ENCODE data around the gene PADI2.

Gene PADI2

DNA sequence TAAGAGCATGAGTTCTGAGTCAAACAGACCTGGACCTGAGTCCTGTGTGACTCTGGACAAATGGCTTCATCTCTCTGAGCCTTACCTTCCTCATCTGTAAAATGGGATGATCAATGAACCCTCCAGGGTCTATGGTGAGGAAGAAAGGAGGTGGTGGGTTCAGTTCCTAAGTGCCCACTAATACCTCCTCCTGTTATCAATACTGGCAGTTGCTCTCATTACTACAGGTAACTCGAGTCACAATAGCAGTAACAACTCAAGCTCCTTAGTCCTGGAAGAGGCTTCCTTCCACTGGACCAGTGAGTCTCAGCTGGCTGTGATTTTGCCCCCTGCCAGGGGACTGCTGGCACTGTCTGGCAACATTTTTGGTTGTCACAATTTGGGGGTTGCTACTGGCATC lies 2.6 kb downstream of the PADI2 start:
- Mint-ChIP-seq H3K9me3 (no peaks in the 10 kb centered on the region), H3K36me3 (no peaks in the 10 kb centered on the region), H3K27me3 (peaks cover 68% of the 10 kb centered on the region), H3K4me1 (peaks cover 12% of the 10 kb centered on the region), H3K4me3 (no peak overlapping the region), H3K27ac (no peak overlapping the region)
- CTCF ChIA-PET: no interaction called here
- DNase-seq: no peak

DNA sequence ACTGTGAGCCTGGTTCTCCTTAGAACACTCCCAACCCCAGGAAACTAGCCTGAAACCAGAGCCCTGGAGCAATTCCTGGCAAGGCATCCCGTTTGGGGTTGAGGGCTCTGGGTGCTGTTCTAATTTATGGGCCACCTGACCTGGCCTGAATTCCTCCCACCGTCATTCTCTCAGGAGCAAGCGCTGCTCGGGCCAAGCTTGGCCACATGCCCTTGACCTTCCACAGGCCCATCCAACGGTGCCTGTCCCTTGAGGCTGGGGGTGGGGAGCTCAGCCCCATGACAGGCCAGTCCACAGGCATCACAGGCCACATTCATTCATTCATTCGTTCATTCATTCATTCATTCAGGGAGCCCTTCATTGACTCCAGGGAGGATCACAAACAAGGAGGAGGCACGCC lies 5.3 kb downstream of the PADI2 start:
- CTCF ChIA-PET: interaction anchor here (0.7 kb wide), 1 partner anchor 1462 kb away, joined by 3 read pairs; no protein-coding TSS in a partner anchor
- no peaks in the 10 kb centered on the region for H3K9me3 Mint-ChIP-seq
- H3K36me3 Mint-ChIP-seq: no peaks in the 10 kb centered on the region
- H3K27me3 Mint-ChIP-seq: peaks cover 47% of the 10 kb centered on the region
- H3K27ac Mint-ChIP-seq: no peak overlapping the region
- DNase-seq: no peak
- peaks cover 11% of the 10 kb centered on the region for H3K4me1 Mint-ChIP-seq
- H3K4me3 Mint-ChIP-seq: no peak overlapping the region

DNA sequence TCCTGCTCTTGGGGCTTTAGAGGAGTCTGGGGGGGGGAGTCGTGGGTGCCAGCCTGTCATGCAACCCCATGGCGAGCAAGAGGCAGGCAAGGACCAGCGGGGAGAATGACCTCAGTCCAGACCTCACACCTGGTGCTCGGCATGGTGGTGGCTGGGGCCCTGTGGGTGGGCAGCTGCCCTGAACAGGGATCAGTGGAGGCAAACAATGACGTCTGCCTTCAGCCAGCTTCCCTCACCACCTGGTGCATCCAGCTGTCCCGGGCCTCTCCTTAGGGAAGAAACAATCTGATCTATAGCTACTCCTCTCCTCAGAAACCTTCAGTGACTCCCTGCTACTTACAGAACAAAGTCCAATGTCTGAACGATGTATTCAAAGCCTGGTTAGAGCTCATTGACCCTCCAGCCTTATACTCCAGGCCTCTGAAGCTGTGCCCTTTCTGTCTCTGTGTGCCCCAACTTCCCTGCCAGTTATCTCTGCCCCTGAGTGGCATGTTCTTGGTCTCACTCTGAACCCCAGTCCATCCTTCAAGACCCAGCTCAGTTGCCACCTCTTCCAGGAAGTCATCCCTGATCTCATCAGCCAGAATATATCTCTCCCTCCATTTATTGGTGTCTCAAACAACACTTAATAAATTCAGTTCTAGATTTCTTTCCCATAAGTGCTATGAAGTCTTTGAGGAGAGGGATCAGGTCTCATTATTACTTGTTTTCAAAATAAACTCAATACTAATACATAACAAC lies 6.6 kb downstream of the PADI2 start:
- no peak for DNase-seq
- Mint-ChIP-seq H3K9me3 (no peaks in the 10 kb centered on the region), H3K4me1 (no peaks in the 10 kb centered on the region), H3K4me3 (no peak overlapping the region), H3K27me3 (peaks cover 34% of the 10 kb centered on the region), H3K27ac (no peak overlapping the region), H3K36me3 (no peaks in the 10 kb centered on the region)
- CTCF ChIA-PET: no interaction called here

DNA sequence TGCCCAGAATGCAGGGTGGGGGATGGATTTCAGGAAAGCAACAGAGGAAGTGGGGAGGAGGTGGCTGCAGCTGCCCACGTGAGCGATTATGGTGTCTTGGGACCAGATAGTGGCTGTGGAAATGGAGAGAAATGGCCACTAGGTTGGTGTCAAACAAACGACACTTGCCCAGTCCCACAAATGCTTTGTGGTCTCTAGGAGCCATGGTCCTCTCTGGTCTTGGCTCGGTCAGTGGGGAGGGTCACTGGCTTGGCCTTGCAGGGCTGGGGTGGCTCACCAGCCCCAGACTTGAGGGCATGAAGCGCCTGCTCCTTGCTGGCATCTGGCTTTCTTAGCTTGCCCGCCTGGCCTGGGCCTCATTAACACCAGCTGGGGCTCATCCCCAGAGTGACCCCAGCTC lies 7.2 kb downstream of the PADI2 start:
- H3K9me3 Mint-ChIP-seq: no peaks in the 10 kb centered on the region
- no peak overlapping the region for H3K27ac Mint-ChIP-seq
- H3K4me1 Mint-ChIP-seq: no peaks in the 10 kb centered on the region
- H3K27me3 Mint-ChIP-seq: peaks cover 30% of the 10 kb centered on the region
- no peak overlapping the region for H3K4me3 Mint-ChIP-seq
- CTCF ChIA-PET: no interaction called here
- no peaks in the 10 kb centered on the region for H3K36me3 Mint-ChIP-seq
- DNase-seq: no peak

DNA sequence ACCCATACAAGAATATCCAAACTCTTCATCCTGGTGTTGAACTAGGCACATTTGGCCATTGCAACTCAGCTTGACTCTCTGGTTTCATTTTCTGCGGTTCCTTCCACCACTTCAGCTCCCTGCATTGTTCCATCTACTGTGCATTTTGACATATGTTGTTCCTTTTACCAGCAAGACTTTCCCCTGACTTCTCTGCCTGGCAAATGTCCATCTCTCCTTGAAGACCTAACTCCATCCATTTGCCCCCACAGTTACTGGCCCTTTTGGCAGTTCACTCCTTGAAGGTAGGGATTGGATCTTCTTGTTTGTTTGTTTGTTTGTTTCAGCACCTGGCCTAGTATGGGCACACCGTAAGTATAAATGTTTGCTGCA lies 8.7 kb downstream of the PADI2 start:
- H3K4me3 Mint-ChIP-seq: no peak overlapping the region
- no peak for DNase-seq
- no peak overlapping the region for H3K27ac Mint-ChIP-seq
- CTCF ChIA-PET: no interaction called here
- H3K9me3 Mint-ChIP-seq: no peaks in the 10 kb centered on the region
- peaks cover 26% of the 10 kb centered on the region for H3K27me3 Mint-ChIP-seq
- H3K4me1 Mint-ChIP-seq: no peaks in the 10 kb centered on the region
- no peaks in the 10 kb centered on the region for H3K36me3 Mint-ChIP-seq

DNA sequence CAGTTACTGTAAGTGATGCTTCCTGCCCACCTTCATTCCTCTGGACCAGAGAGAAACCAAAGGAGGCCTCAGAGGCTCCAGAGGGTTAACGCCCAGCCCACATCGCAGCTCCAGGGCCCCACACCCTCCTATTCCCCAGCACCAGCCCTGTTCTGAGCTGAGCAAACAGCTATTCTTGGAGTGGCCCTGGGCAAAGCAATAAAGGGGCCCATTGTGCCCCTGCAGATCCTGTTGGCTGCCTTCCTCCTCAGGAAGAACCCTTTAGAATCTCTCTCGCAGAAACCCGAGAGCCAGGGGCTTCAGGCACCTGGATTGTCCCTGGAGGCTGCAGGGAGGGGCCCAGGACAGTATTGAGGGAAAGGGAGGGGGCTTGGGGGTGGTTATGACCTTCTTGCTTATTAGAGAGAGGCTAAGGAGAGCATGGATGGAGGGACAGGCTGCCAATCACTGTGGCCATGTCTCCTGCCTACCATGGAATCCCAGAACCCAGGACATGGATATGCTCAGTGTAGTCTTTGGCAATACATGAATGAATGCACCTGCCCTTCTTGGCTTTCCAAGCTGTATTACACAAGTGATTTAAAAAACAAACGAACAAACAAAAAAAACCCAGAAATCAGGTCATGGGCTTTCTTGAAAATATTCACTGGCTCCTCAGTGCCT lies 9.2 kb downstream of the PADI2 start:
- DNase-seq: no peak
- Mint-ChIP-seq H3K9me3 (no peaks in the 10 kb centered on the region), H3K36me3 (no peaks in the 10 kb centered on the region), H3K27me3 (peaks cover 23% of the 10 kb centered on the region), H3K4me1 (no peaks in the 10 kb centered on the region), H3K4me3 (no peak overlapping the region), H3K27ac (no peak overlapping the region)
- CTCF ChIA-PET: no interaction called here

DNA sequence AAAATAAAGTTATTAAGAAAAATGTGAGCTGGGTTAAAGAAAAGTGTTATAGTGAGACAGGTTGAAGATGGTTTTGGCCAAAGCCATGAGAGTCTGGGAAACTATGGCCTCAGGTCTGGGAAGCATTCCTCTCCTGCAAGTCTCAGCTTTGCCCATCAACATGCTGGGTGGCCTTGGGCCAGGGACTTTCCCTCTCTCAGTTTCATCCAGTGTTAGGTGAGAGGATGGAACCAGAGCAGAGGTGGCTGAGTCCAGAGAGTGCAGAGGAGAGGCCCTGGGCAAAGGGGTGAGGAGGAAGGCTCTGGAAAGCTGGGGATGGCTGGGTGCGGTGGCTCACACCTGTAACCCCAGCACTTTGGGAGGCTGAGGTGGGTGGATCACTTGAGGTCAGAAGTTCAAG lies 10.5 kb downstream of the PADI2 start:
- H3K36me3 Mint-ChIP-seq: no peaks in the 10 kb centered on the region
- H3K9me3 Mint-ChIP-seq: no peaks in the 10 kb centered on the region
- no peak overlapping the region for H3K4me3 Mint-ChIP-seq
- no peak overlapping the region for H3K27ac Mint-ChIP-seq
- peaks cover 19% of the 10 kb centered on the region for H3K27me3 Mint-ChIP-seq
- CTCF ChIA-PET: no interaction called here
- no peak for DNase-seq
- H3K4me1 Mint-ChIP-seq: no peaks in the 10 kb centered on the region

DNA sequence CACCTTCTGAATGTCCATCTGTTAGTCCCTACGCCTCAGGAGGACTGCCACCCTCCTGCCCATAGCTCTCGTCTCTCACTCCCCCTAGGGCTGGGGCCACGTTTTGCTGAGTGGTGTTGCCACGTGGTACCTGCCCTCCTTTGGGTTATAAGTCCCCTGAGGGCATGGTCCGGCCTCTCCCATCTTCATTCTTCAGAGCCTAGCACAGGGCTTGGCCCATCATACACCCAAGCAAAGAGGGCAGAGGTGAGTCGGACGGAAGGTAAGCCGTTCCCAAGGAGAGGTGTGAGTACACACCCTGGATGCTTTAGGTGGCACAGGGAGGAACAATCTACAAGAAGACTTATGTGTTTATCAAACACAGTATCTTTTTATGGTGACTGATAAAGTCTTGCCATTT lies 10.9 kb downstream of the PADI2 start:
- H3K4me3 Mint-ChIP-seq: no peak overlapping the region
- no peaks in the 10 kb centered on the region for H3K36me3 Mint-ChIP-seq
- CTCF ChIA-PET: no interaction called here
- no peak for DNase-seq
- no peaks in the 10 kb centered on the region for H3K4me1 Mint-ChIP-seq
- H3K27ac Mint-ChIP-seq: no peak overlapping the region
- peaks cover 19% of the 10 kb centered on the region for H3K27me3 Mint-ChIP-seq
- no peaks in the 10 kb centered on the region for H3K9me3 Mint-ChIP-seq

DNA sequence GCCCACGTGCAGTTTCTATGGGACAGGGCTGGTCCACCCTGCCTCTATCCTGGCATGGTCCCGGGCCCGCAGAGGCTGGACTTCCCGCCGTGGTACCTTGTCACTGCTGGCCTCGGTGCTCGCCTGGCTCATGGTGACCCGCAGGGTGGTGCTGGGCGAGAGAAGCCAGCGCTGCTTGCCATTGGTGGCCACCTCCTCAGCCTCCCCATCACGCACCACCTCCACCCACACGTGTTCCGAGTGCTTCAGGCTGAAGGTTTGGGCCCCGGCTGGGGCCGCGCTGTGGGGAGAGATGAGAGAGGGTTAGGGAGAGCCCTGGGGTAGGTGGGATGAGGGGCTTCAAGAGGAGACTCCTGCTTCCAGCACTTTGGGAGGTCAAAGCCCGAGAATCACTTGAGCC lies 14.5 kb downstream of the PADI2 start:
- CTCF ChIA-PET: no interaction called here

DNA sequence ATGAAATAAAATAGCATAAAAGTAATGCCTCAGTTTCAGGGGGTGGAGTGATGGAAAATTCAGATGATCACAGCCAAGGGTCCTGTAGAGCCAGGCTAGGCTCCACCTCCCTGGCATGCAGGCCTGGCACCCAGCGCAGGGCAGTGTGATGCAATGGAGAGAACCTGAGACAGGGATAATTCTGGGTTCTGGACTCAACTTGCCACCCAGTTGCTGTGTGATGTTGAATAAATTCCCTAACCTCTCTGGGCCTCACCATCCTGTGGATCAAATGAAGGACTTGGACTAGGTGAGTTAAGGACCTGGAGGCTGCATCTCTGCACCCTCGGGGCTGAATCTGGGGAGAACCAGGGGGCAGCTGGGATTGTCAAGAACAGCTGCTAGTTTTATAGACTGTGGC lies 17.0 kb downstream of the PADI2 start:
- CTCF ChIA-PET: no interaction called here
- H3K9me3 Mint-ChIP-seq: no peaks in the 10 kb centered on the region
- H3K4me3 Mint-ChIP-seq: no peak overlapping the region
- H3K36me3 Mint-ChIP-seq: no peaks in the 10 kb centered on the region
- peaks cover 30% of the 10 kb centered on the region for H3K27me3 Mint-ChIP-seq
- no peak overlapping the region for H3K27ac Mint-ChIP-seq
- no peak for DNase-seq
- no peaks in the 10 kb centered on the region for H3K4me1 Mint-ChIP-seq

More for the DNA sequence above, 14.5 kb downstream of the PADI2 start:
- Mint-ChIP-seq H3K9me3 (no peaks in the 10 kb centered on the region), H3K4me3 (no peak overlapping the region), H3K27me3 (peaks cover 18% of the 10 kb centered on the region), H3K27ac (no peak overlapping the region), H3K4me1 (no peaks in the 10 kb centered on the region), H3K36me3 (no peaks in the 10 kb centered on the region)
- DNase-seq: no peak

DNA sequence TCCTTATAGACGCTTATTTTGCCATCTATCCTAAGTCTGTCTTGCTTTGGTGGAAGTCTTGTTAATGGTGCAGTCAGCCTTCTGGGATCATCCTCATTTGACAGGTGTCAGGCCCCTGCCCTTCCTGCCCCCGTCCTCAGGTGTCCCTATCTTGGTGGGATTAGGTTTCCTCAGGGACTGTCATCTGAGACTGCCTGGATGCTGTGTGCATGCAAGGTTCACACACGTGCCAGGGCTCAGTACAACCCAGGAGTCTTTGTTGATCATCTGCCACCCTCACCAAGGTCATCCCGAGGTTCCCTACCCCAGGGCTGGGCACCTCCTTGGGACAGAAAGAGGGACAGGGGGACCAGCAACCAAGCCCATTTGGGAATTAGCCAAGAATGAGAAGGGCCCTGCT lies 18.0 kb downstream of the PADI2 start:
- Mint-ChIP-seq H3K9me3 (no peaks in the 10 kb centered on the region), H3K4me3 (no peak overlapping the region), H3K27ac (no peak overlapping the region), H3K4me1 (no peaks in the 10 kb centered on the region), H3K27me3 (peaks cover 23% of the 10 kb centered on the region), H3K36me3 (no peaks in the 10 kb centered on the region)
- CTCF ChIA-PET: no interaction called here
- no peak for DNase-seq

DNA sequence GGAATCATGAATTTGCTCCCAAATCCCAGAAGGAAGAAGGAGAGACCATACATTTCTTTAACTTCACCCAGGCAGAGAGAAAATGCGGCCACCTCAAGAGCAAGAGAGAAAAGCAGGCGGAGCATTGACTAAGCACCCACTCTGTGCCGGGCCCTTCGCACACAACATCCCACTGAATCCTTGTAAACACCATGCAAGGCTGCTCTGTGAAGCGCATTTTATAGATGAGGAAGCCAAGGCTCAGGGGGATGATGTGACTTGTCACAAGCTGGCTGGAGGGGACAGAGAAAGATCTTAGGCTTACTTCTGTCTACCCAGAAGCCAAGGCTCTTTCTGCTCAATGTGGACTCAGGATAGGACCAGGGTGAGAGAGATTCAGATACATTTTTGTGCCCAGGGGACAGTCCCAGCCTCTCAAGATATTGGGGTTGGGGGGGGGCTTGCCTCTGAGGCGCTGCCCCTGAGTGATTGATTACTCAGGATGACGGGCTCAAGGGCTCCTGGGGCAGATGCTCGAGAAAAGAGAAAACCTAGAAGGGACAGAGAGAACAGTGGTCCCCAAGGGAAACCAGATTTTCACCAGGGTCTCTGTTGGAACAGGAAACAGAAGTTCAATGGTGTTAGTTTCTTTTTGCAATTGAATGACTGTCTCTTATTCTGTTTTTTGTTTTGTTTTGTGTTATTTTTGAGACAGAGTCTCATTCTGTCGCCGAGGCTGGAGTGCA lies 19.5 kb downstream of the PADI2 start:
- no peak overlapping the region for H3K4me3 Mint-ChIP-seq
- no peak for DNase-seq
- CTCF ChIA-PET: no interaction called here
- H3K27me3 Mint-ChIP-seq: peaks cover 20% of the 10 kb centered on the region
- H3K9me3 Mint-ChIP-seq: no peaks in the 10 kb centered on the region
- H3K36me3 Mint-ChIP-seq: no peaks in the 10 kb centered on the region
- no peaks in the 10 kb centered on the region for H3K4me1 Mint-ChIP-seq
- H3K27ac Mint-ChIP-seq: no peak overlapping the region

DNA sequence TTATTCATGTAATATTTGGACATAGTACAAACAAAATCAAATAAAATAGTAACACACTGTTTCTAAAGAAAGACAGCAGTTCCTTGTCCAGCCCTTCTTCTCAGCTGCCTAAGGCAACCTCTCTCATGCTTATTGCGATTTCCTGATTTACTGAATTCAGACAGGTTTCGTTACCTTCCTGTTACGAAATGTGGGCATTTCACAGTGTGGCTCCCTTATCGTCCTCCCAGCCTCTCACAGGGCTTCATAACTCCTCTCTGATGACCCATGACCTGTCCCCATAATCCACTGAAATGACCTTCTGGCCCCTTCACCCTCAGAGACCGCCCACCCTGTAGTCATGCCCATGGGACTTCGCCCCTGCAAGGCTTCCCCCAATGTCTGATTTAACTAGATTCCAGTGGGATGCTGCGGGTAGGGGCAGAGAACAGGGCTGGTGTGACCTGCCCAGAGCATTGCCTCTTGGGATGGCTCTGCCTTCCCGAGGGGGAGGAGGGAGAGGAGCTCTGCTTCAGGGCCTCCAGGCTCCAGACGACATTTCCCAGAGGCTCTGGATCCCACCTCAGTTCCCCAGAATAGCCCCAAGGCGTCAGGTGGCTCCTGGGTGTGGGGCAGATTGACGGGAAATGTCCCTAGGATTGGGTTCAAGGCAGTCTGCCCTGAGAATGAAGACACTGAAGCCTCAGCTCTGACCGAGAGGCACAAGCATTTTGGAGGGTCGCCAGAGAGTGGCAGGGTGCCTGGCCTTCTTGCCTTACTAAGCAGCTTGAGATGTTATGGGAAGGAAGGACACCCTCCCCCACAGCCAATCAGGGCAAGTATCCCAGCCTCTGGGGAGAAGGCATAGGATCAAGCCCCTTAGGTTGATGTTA lies 20.6 kb downstream of the PADI2 start:
- Mint-ChIP-seq H3K27ac (no peak overlapping the region), H3K4me3 (no peak overlapping the region), H3K27me3 (peaks cover 20% of the 10 kb centered on the region), H3K4me1 (no peaks in the 10 kb centered on the region), H3K36me3 (no peaks in the 10 kb centered on the region), H3K9me3 (no peaks in the 10 kb centered on the region)
- no peak for DNase-seq
- CTCF ChIA-PET: no interaction called here

DNA sequence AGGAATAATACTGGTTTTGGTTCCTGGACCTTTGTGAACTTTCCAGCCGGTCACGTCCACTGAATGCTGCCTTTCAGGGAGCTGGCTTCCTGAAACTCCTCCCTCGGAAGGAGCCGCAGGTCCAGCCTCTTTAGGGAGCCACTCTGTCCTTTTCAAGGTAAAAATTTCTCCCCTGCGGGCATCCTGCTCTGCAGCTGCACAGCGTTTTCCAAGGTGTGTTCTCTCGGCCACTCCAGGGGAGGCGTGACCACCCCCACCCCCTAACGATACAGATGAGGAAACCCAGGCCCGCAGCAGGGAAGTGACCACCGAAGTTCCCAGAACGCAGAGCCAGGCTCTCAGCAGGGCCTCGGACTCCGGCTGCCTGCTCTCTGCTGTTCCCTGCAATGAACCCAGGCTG lies 21.5 kb downstream of the PADI2 start:
- no peak overlapping the region for H3K4me3 Mint-ChIP-seq
- CTCF ChIA-PET: no interaction called here
- peaks cover 23% of the 10 kb centered on the region for H3K27me3 Mint-ChIP-seq
- no peaks in the 10 kb centered on the region for H3K4me1 Mint-ChIP-seq
- H3K36me3 Mint-ChIP-seq: no peaks in the 10 kb centered on the region
- H3K9me3 Mint-ChIP-seq: no peaks in the 10 kb centered on the region
- H3K27ac Mint-ChIP-seq: no peak overlapping the region
- DNase-seq: no peak

All from activated naive CD4-positive, alpha-beta T cell treated with anti-CD3 and anti-CD28 coated beads, Interleukin-2, amount 10 ng/mL, durations not matched to agents 7 days and 5 days (primary cell).